ENCODE measurements around the gene RUNDC3A. TPM values are rescaled to one million over a fixed set of nuclear protein-coding genes. Genes with fewer than 3 reads are reported as not detected.

RUNDC3A gene
- total and polyA plus RNA-seq, 2 of the 13 experiments (the other 11 are each of a cell fraction or from before 2014, with no cell fraction given): 0.25 TPM; not detected in 1

DNA sequence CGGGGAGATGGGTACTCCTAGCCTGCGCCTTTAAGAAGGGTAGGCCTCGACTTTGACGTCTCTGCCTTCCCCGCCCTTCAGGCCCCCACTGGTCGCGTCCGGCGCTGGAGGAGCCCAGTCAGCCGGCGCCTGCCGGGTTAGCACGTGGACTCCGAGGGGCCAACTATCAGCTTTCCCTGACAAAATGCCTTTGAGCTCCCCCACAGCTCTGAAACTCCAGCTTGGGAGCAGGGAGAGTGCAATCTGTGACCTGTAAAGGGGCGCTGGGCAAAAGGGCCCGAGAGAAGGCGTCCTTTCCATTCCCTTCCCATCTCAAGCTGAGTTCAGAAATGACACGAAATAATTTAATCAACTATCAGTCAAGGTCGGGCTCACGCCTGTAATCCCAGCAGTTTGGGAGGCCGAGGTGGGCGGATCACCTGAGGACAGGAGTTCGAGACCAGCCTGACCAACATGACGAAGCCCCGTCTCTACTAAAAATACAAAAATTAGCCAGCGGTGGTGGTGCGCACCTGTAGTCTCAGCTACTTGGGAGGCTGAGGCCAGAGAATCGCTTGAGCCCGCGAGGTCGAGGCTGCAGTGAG lies 18.6 kb downstream of the RUNDC3A start (continued):
- TF ChIP-seq ZNF510 (CRISPR knock-in tag; IDR thresholded peaks at IDR 0.05; ENCODE audit: low read depth) (no peak), CREM (IDR thresholded peaks at IDR 0.05) (peak; percentile 86), CREM (CRISPR knock-in tag; IDR thresholded peaks at IDR 0.05) (no peak), ZNF446 (CRISPR knock-in tag; IDR thresholded peaks at IDR 0.05) (no peak), ARNT (IDR thresholded peaks at IDR 0.05) (no peak), SRSF4 (IDR thresholded peaks at IDR 0.05; ENCODE audit: low read depth, low read length, poor library complexity, severe bottlenecking) (no peak), SPEN (CRISPR knock-in tag; IDR thresholded peaks at IDR 0.05; ENCODE audit: low read depth) (peak; percentile 85), ZNF33B (CRISPR knock-in tag; IDR thresholded peaks at IDR 0.05) (no peak), TBP (CRISPR knock-in tag; IDR thresholded peaks at IDR 0.05) (no peak), HOXA9 (CRISPR knock-in tag; IDR thresholded peaks at IDR 0.05; ENCODE audit: borderline replicate concordance) (no peak), ZNF672 (CRISPR knock-in tag; IDR thresholded peaks at IDR 0.05) (no peak), DNMT3B (CRISPR knock-in tag; conservative IDR thresholded peaks at IDR 0.05) (no peak), RNF2 (conservative IDR thresholded peaks at IDR 0.05; ENCODE audit: low read depth) (no peak; the same call in 1 of the 2 replicates), ATRX (CRISPR knock-in tag; IDR thresholded peaks at IDR 0.05; ENCODE audit: borderline replicate concordance) (no peak), POGZ (CRISPR knock-in tag; IDR thresholded peaks at IDR 0.05) (no peak), ZSCAN9 (CRISPR knock-in tag; IDR thresholded peaks at IDR 0.05; ENCODE audit: borderline replicate concordance) (0 out of 2 replicates have a peak, but pooled peaks have one; percentile 34)
- TF ChIP-seq, protein P1, sequence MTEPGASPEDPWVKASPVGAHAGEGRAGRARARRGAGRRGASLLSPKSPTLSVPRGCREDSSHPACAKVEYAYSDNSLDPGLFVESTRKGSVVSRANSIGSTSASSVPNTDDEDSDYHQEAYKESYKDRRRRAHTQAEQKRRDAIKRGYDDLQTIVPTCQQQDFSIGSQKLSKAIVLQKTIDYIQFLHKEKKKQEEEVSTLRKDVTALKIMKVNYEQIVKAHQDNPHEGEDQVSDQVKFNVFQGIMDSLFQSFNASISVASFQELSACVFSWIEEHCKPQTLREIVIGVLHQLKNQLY (CRISPR knock-in tag; IDR thresholded peaks at IDR 0.05): peak; percentile 91
- TF ChIP-seq, protein P2, sequence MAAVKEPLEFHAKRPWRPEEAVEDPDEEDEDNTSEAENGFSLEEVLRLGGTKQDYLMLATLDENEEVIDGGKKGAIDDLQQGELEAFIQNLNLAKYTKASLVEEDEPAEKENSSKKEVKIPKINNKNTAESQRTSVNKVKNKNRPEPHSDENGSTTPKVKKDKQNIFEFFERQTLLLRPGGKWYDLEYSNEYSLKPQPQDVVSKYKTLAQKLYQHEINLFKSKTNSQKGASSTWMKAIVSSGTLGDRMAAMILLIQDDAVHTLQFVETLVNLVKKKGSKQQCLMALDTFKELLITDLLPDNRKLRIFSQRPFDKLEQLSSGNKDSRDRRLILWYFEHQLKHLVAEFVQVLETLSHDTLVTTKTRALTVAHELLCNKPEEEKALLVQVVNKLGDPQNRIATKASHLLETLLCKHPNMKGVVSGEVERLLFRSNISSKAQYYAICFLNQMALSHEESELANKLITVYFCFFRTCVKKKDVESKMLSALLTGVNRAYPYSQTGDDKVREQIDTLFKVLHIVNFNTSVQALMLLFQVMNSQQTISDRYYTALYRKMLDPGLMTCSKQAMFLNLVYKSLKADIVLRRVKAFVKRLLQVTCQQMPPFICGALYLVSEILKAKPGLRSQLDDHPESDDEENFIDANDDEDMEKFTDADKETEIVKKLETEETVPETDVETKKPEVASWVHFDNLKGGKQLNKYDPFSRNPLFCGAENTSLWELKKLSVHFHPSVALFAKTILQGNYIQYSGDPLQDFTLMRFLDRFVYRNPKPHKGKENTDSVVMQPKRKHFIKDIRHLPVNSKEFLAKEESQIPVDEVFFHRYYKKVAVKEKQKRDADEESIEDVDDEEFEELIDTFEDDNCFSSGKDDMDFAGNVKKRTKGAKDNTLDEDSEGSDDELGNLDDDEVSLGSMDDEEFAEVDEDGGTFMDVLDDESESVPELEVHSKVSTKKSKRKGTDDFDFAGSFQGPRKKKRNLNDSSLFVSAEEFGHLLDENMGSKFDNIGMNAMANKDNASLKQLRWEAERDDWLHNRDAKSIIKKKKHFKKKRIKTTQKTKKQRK (IDR thresholded peaks at IDR 0.05; ENCODE audit: low read length): no peak
- TF ChIP-seq, protein P3, sequence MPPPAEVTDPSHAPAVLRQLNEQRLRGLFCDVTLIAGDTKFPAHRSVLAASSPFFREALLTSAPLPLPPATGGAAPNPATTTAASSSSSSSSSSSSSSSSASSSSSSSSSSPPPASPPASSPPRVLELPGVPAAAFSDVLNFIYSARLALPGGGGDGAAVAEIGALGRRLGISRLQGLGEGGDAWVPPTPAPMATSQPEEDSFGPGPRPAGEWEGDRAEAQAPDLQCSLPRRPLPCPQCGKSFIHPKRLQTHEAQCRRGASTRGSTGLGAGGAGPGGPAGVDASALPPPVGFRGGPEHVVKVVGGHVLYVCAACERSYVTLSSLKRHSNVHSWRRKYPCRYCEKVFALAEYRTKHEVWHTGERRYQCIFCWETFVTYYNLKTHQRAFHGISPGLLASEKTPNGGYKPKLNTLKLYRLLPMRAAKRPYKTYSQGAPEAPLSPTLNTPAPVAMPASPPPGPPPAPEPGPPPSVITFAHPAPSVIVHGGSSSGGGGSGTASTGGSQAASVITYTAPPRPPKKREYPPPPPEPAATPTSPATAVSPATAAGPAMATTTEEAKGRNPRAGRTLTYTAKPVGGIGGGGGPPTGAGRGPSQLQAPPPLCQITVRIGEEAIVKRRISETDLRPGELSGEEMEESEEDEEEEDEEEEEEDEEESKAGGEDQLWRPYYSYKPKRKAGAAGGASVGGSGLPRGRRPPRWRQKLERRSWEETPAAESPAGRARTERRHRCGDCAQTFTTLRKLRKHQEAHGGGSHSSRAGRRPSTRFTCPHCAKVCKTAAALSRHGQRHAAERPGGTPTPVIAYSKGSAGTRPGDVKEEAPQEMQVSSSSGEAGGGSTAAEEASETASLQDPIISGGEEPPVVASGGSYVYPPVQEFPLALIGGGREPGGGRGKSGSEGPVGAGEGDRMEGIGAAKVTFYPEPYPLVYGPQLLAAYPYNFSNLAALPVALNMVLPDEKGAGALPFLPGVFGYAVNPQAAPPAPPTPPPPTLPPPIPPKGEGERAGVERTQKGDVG (CRISPR knock-in tag; IDR thresholded peaks at IDR 0.05; ENCODE audit: borderline replicate concordance): 0 out of 2 replicates have a peak, but pooled peaks have one; percentile 65
- TF ChIP-seq, protein P4, sequence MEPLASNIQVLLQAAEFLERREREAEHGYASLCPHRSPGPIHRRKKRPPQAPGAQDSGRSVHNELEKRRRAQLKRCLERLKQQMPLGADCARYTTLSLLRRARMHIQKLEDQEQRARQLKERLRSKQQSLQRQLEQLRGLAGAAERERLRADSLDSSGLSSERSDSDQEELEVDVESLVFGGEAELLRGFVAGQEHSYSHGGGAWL (CRISPR knock-in tag; IDR thresholded peaks at IDR 0.05): peak; percentile 82; the same call in 1 of the 2 replicates
- TF ChIP-seq, protein P5, sequence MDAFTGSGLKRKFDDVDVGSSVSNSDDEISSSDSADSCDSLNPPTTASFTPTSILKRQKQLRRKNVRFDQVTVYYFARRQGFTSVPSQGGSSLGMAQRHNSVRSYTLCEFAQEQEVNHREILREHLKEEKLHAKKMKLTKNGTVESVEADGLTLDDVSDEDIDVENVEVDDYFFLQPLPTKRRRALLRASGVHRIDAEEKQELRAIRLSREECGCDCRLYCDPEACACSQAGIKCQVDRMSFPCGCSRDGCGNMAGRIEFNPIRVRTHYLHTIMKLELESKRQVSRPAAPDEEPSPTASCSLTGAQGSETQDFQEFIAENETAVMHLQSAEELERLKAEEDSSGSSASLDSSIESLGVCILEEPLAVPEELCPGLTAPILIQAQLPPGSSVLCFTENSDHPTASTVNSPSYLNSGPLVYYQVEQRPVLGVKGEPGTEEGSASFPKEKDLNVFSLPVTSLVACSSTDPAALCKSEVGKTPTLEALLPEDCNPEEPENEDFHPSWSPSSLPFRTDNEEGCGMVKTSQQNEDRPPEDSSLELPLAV (CRISPR knock-in tag; conservative IDR thresholded peaks at IDR 0.05; ENCODE audit: low read depth): no peak
